Activated CD4-positive, alpha-beta T cell treated with anti-CD3 and anti-CD28 coated beads, Interleukin-2, amount 10 ng/mL, durations not matched to agents 7 days and 5 days (primary cell): ENCODE measurements around the gene CD55. TPM values are rescaled to one million over a fixed set of nuclear protein-coding genes. Genes with fewer than 3 reads are reported as not detected.

Source experiments
- CTCF ChIA-PET: fragments of 350-600 bp; sonication (Branson Sonifier 250); formaldehyde crosslinking; loops from one replicate; lab custom pipeline; 2021; ENCODE audit warnings: antibody characterized with exemption; lab: Charles Lee
- POLR2A ChIA-PET: fragments of 350-600 bp; sonication (Branson Sonifier 250); formaldehyde crosslinking; loops from one replicate; lab custom pipeline; 2021; ENCODE audit warnings: antibody characterized with exemption; lab: Charles Lee
- DNase-seq: peaks from one replicate; pipeline ENCODE4 v3.0.0-alpha.2; 2020
- H3K27ac Mint-ChIP-seq: one replicate; pipeline ENCODE4 v1.8.0; 2021; ENCODE audit warnings: mild to moderate bottlenecking, moderate library complexity, mixed read lengths
- H3K27me3 Mint-ChIP-seq: one replicate; pipeline ENCODE4 v1.8.0; 2021; ENCODE audit warnings: mixed read lengths
- H3K36me3 Mint-ChIP-seq: one replicate; pipeline ENCODE4 v1.8.0; 2021; ENCODE audit warnings: low read depth, mixed read lengths
- H3K4me1 Mint-ChIP-seq: one replicate; pipeline ENCODE4 v1.8.0; 2021; ENCODE audit warnings: mixed read lengths
- H3K4me3 Mint-ChIP-seq: one replicate; pipeline ENCODE4 v1.8.0; 2021; ENCODE audit warnings: mild to moderate bottlenecking, moderate library complexity, mixed read lengths
- H3K9me3 Mint-ChIP-seq: one replicate; pipeline ENCODE4 v1.8.0; 2021; ENCODE audit warnings: mixed read lengths
- total RNA-seq, 2 experiments: library from RNA; stranded (reverse); gene quantifications; one replicate each; pipeline ENCODE4 v1.2.3, GENCODE V29; 2021

CD55 gene
- total RNA-seq, 2 experiments from 2014 or later: 92.0 to 117 TPM

DNA sequence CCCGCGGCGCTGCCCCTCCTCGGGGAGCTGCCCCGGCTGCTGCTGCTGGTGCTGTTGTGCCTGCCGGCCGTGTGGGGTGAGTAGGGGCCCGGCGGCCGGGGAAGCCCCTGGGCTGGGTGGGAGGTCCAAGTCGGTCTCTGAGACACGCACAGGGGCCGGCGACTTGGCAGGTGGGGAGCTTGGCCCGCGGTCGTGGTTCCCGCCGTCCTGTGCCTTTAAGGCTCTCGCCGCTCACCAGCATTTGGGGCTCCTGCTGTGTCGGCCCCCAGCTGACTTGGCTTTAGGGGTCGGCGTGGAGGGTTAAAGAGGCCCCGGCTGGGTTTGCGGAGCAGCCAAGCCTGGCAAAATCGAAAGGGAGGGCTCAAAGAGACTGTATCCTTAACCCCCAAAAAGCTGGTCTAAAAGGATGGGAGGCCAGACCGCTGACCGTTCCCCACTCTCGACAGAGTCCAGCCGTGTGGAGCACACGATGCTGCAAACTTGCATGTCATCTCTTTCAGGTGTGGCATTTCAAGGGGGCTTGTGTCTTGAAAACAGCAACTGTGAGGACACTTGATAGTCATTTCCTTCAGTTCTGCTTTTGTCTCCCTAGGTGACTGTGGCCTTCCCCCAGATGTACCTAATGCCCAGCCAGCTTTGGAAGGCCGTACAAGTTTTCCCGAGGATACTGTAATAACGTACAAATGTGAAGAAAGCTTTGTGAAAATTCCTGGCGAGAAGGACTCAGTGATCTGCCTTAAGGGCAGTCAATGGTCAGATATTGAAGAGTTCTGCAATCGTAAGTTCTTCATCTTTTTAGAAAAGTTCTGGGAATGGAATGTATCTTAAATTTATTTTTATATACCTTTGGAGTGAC, 540 bp downstream of the CD55 start:
- DNase-seq: no peak
- ChIA-PET CTCF (interaction anchor here (0.5 to 2.8 kb wide), 12 partner anchors 8 to 611 kb away, joined by 3 to 19 read pairs (median 4); no protein-coding TSS in a partner anchor), POLR2A (interaction anchor here (0.6 to 1.1 kb wide), 5 partner anchors 10 to 64 kb away, joined by 3 to 7 read pairs (median 3); no protein-coding TSS in a partner anchor)
- peaks cover 6% of the 10 kb centered on the region for H3K9me3 Mint-ChIP-seq
- peak overlapping the region; percentile 100 for H3K27ac Mint-ChIP-seq
- H3K36me3 Mint-ChIP-seq: peaks cover 49% of the 10 kb centered on the region
- H3K4me3 Mint-ChIP-seq: peak overlapping the region; percentile 83
- H3K27me3 Mint-ChIP-seq: no peaks in the 10 kb centered on the region
- H3K4me1 Mint-ChIP-seq: peaks cover 45% of the 10 kb centered on the region

GRCh38 chr1:207323425-207324225, 2.1 kb downstream of the CD55 start:
- Mint-ChIP-seq H3K9me3 (peaks cover 9% of the 10 kb centered on the region), H3K27me3 (no peaks in the 10 kb centered on the region), H3K36me3 (peaks cover 65% of the 10 kb centered on the region), H3K27ac (peak overlapping the region; percentile 38), H3K4me1 (peaks cover 55% of the 10 kb centered on the region), H3K4me3 (peak overlapping the region; percentile 80)
- DNase-seq: no peak
- ChIA-PET POLR2A (no interaction called here), CTCF (interaction anchor here (2.8 kb wide), 1 partner anchor 12 kb away, joined by 19 read pairs; no protein-coding TSS in a partner anchor)

DNA sequence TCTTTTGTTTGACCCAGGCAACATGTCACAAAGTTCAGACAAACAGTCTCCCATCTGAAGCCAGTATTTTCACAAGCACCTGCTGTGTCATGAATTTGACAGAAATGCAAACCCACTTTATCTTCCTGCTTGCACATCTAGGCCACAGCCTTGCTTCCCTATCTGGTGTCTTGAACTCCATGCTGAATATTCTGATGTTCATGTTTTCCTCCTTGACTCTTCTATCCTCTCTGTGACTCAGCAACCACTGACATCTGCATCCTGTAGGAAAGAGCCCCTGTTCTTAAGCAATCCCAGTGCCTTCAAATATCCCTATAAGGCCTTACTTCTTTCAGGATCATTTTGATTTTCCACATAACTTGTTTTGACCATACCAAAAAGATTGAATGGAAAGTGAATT, 6.5 kb downstream of the CD55 start:
- POLR2A ChIA-PET: no interaction called here
- DNase-seq: no peak
- CTCF ChIA-PET: no interaction called here
- Mint-ChIP-seq H3K9me3 (peaks cover 12% of the 10 kb centered on the region), H3K27me3 (no peaks in the 10 kb centered on the region), H3K4me3 (no peak overlapping the region), H3K36me3 (peaks cover 91% of the 10 kb centered on the region), H3K4me1 (peaks cover 61% of the 10 kb centered on the region), H3K27ac (no peak overlapping the region)

- H3K4me1 Mint-ChIP-seq: peaks cover 63% of the 10 kb centered on the region
- POLR2A ChIA-PET: no interaction called here
Measured at GRCh38 chr1:207328908-207329440, 7.5 kb downstream of the CD55 start.

DNA sequence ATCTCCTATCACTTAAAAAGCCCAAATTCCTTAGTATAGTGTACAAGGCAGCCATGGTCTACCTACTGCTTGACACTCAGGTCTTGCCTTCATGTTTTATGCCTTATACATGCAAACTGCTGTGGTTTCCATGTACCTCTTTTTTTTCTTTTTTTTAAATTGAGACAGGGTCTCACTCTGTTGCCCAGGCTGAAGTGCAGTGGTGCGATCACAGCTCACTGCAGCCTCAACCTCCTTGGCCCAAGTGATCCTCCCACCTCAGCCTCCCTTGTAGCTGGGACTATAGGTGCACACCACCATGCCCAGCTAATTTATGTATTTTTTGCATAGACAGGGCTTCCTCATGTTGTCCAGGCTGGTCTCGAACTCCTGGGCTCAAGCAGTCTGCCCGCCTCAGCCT, 8.0 kb downstream of the CD55 start:
- ChIA-PET CTCF (interaction anchor here (0.6 to 1.0 kb wide), 3 partner anchors 8 to 1784 kb away, joined by 3 to 4 read pairs (median 3); partner anchors contain the start of gene CD55), POLR2A (no interaction called here)
- peaks cover 64% of the 10 kb centered on the region for H3K4me1 Mint-ChIP-seq
- H3K27me3 Mint-ChIP-seq: no peaks in the 10 kb centered on the region
- no peak overlapping the region for H3K27ac Mint-ChIP-seq
- no peak overlapping the region for H3K4me3 Mint-ChIP-seq
- peaks cover 26% of the 10 kb centered on the region for H3K9me3 Mint-ChIP-seq
- peaks cover 92% of the 10 kb centered on the region for H3K36me3 Mint-ChIP-seq
- no peak for DNase-seq

More at GRCh38 chr1:207328908-207329440, 7.5 kb downstream of the CD55 start:
- CTCF ChIA-PET: interaction anchor here (0.6 kb wide), 1 partner anchor 1784 kb away, joined by 3 read pairs; no protein-coding TSS in a partner anchor
- no peak overlapping the region for H3K4me3 Mint-ChIP-seq
- H3K9me3 Mint-ChIP-seq: peaks cover 21% of the 10 kb centered on the region
- H3K36me3 Mint-ChIP-seq: peaks cover 92% of the 10 kb centered on the region
- DNase-seq: no peak
- H3K27ac Mint-ChIP-seq: no peak overlapping the region
- no peaks in the 10 kb centered on the region for H3K27me3 Mint-ChIP-seq

- Mint-ChIP-seq H3K4me3 (no peak overlapping the region), H3K36me3 (peaks cover 93% of the 10 kb centered on the region), H3K9me3 (peaks cover 30% of the 10 kb centered on the region), H3K27ac (no peak overlapping the region), H3K27me3 (no peaks in the 10 kb centered on the region), H3K4me1 (peaks cover 71% of the 10 kb centered on the region)
- no peak for DNase-seq
- ChIA-PET CTCF (interaction anchor here (0.7 to 1.0 kb wide), 2 partner anchors 9 to 595 kb away, joined by 3 to 4 read pairs; partner anchors contain the start of gene CD55), POLR2A (no interaction called here)
Measured at GRCh38 chr1:207330011-207330710, 8.7 kb downstream of the CD55 start.

DNA sequence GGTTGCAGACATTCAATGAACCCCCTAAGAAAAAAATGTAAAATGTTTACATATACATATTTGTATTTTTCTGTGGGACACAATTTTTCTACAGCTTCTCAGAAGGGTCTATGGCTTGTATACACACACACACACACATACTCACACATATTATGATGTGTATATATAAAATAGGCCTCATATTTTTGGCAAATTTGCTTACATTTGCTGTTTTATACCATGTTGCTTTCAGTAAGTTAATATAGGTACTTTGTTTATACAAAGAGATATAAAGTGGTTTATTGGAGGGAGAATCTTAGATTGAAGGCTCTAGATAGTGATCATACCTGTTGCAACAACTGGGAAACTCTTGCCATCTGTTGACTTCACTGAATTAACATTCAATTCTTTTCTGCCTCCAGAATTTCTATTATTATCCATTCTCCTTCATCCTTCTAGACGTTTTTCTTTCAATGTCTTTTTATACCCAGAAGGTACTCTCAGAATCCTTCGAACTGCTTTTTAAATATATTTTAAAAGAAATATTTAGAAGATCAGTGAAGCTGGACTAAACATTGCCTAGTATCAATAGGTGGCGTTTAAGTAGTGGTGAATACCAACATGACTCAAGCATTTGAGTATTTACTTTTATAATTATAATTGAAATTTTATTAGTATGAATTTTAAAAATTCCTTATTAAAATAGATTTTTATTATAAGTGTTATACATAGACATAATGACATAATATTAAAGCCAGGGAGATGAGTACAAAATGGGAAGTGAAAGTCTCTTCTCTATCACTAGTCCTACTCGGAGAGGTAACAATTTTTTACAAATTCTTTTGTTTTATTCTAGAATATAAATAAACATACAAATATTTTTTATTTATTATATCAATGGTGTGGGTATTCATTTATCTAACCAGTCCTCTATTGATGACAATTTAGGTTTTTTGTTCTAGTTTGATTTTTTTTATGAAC, 10.2 kb downstream of the CD55 start:
- no peak overlapping the region for H3K4me3 Mint-ChIP-seq
- no peak for DNase-seq
- H3K27me3 Mint-ChIP-seq: no peaks in the 10 kb centered on the region
- H3K4me1 Mint-ChIP-seq: peaks cover 75% of the 10 kb centered on the region
- H3K9me3 Mint-ChIP-seq: peaks cover 33% of the 10 kb centered on the region
- H3K27ac Mint-ChIP-seq: no peak overlapping the region
- H3K36me3 Mint-ChIP-seq: peaks cover 95% of the 10 kb centered on the region
- CTCF ChIA-PET: no interaction called here
- POLR2A ChIA-PET: no interaction called here

- H3K9me3 Mint-ChIP-seq: peaks cover 30% of the 10 kb centered on the region
- H3K4me3 Mint-ChIP-seq: no peak overlapping the region
- H3K27ac Mint-ChIP-seq: no peak overlapping the region
- H3K27me3 Mint-ChIP-seq: no peaks in the 10 kb centered on the region
- POLR2A ChIA-PET: no interaction called here
- H3K4me1 Mint-ChIP-seq: peaks cover 76% of the 10 kb centered on the region
- peaks cover 95% of the 10 kb centered on the region for H3K36me3 Mint-ChIP-seq
- DNase-seq: no peak
- CTCF ChIA-PET: interaction anchor here (2.0 kb wide), 1 partner anchor 11 kb away, joined by 8 read pairs; no protein-coding TSS in a partner anchor
Measured at GRCh38 chr1:207333009-207333600, 11.6 kb downstream of the CD55 start.

GRCh38 chr1:207333620-207334019, 12.1 kb downstream of the CD55 start:
- Mint-ChIP-seq H3K4me3 (no peak overlapping the region), H3K27ac (peak overlapping the region; percentile 65), H3K36me3 (peaks cover 93% of the 10 kb centered on the region), H3K27me3 (no peaks in the 10 kb centered on the region), H3K4me1 (peaks cover 72% of the 10 kb centered on the region), H3K9me3 (peaks cover 27% of the 10 kb centered on the region)
- POLR2A ChIA-PET: no interaction called here
- no peak for DNase-seq
- CTCF ChIA-PET: interaction anchor here (2.0 kb wide), 1 partner anchor 11 kb away, joined by 8 read pairs; no protein-coding TSS in a partner anchor

DNA sequence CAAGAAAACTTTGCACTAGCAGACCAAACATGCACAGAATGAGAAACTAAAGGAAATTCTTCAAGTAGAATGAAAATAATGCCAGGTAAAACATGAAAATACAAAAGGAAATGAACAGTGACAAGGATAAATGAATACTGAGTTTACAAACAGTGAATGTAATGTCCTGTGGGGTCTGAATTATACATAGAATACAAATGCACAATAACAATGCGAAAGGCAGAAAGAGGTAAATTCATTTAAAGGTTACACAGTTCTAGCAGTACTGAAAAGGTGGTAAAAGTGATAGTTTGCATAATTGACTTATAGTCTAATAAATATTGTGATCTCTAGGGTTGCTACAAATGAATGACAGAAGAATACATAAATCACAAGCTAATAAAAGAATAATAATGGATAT, 12.9 kb downstream of the CD55 start:
- H3K9me3 Mint-ChIP-seq: peaks cover 26% of the 10 kb centered on the region
- no peak overlapping the region for H3K4me3 Mint-ChIP-seq
- H3K36me3 Mint-ChIP-seq: peaks cover 91% of the 10 kb centered on the region
- DNase-seq: no peak
- peaks cover 67% of the 10 kb centered on the region for H3K4me1 Mint-ChIP-seq
- POLR2A ChIA-PET: interaction anchor here (0.6 kb wide), 1 partner anchor 13 kb away, joined by 3 read pairs; the partner anchor contains the start of gene CD55
- H3K27ac Mint-ChIP-seq: peak overlapping the region; percentile 70
- CTCF ChIA-PET: interaction anchor here (2.0 to 3.0 kb wide), 2 partner anchors 12 kb away, joined by 8 to 19 read pairs; partner anchors contain the start of gene CD55
- no peaks in the 10 kb centered on the region for H3K27me3 Mint-ChIP-seq

- ChIA-PET CTCF (interaction anchor here (2.3 to 3.0 kb wide), 2 partner anchors 10 to 13 kb away, joined by 8 to 19 read pairs; partner anchors contain the start of gene CD55), POLR2A (no interaction called here)
- Mint-ChIP-seq H3K9me3 (peaks cover 29% of the 10 kb centered on the region), H3K4me3 (peak overlapping the region; percentile 18), H3K4me1 (peaks cover 62% of the 10 kb centered on the region), H3K27ac (peak overlapping the region; percentile 90), H3K36me3 (peaks cover 91% of the 10 kb centered on the region), H3K27me3 (no peaks in the 10 kb centered on the region)
- DNase-seq: no peak
Measured at GRCh38 chr1:207335138-207335537, 13.7 kb downstream of the CD55 start.
